ENCODE results near the gene KLHDC8A.
A peak's percentile ranks its signal among the peaks of the same experiment; 100 is the strongest.

DNA sequence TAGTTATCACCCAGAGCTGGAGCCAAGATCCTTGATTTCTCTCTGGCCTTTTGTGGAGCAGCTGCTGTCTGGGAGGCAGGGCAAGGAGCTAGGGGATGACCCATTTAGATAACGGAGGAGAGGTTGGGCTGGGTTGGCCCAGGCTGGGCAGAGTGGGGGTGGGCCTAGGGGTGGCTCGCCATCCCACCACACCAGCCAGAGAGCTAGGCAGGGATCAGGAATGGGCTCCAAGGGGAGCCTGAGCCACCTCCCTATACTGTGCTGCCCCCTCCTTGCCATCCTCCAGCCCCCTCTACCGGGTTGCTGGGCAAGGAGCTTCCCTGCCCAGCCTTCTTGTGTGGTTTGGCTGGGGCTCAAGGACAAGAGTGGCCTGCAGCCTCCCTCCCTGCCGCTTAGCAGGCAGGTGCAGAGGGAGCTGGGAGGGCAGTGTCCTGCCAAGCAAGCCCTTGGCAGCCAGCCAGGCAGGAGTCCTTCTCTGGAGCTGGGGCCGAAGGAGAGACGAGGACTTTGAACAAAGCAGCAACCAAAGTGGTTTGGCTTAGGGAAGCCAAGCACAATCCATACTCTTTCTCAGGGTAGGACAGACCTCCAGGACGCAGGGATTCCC, 39.3 kb downstream of the KLHDC8A start:
- no peak for TF ChIP-seq MXI1 (IDR thresholded peaks at IDR 0.05; ENCODE audit: borderline replicate concordance, low read depth, low read length)
- TF ChIP-seq POLR2A (IDR thresholded peaks at IDR 0.05; ENCODE audit: insufficient read depth in 1 of 2, low read depth in 2 of 2, low read length in 2 of 2): no peak
- TF ChIP-seq, protein P1, sequence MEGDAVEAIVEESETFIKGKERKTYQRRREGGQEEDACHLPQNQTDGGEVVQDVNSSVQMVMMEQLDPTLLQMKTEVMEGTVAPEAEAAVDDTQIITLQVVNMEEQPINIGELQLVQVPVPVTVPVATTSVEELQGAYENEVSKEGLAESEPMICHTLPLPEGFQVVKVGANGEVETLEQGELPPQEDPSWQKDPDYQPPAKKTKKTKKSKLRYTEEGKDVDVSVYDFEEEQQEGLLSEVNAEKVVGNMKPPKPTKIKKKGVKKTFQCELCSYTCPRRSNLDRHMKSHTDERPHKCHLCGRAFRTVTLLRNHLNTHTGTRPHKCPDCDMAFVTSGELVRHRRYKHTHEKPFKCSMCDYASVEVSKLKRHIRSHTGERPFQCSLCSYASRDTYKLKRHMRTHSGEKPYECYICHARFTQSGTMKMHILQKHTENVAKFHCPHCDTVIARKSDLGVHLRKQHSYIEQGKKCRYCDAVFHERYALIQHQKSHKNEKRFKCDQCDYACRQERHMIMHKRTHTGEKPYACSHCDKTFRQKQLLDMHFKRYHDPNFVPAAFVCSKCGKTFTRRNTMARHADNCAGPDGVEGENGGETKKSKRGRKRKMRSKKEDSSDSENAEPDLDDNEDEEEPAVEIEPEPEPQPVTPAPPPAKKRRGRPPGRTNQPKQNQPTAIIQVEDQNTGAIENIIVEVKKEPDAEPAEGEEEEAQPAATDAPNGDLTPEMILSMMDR (CRISPR knock-in tag; IDR thresholded peaks at IDR 0.05): peak; percentile 45; the same call in 1 of the 2 replicates
- TF ChIP-seq ZNF589 (CRISPR knock-in tag; conservative IDR thresholded peaks at IDR 0.05): no peak
- TF ChIP-seq, protein P2, sequence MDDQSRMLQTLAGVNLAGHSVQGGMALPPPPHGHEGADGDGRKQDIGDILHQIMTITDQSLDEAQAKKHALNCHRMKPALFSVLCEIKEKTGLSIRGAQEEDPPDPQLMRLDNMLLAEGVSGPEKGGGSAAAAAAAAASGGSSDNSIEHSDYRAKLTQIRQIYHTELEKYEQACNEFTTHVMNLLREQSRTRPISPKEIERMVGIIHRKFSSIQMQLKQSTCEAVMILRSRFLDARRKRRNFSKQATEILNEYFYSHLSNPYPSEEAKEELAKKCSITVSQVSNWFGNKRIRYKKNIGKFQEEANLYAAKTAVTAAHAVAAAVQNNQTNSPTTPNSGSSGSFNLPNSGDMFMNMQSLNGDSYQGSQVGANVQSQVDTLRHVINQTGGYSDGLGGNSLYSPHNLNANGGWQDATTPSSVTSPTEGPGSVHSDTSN (CRISPR knock-in tag; IDR thresholded peaks at IDR 0.05; ENCODE audit: borderline replicate concordance): no peak
- no peak for TF ChIP-seq RELA (CRISPR knock-in tag; IDR thresholded peaks at IDR 0.05)
- TF ChIP-seq TOE1 (CRISPR knock-in tag; IDR thresholded peaks at IDR 0.05): no peak
- no peak for TF ChIP-seq ZNF354B (CRISPR knock-in tag; IDR thresholded peaks at IDR 0.05)
- no peak for TF ChIP-seq BRCA1 (CRISPR knock-in tag; IDR thresholded peaks at IDR 0.05)
- no peak for TF ChIP-seq JUN (CRISPR knock-in tag; IDR thresholded peaks at IDR 0.05)
- TF ChIP-seq YY1 (IDR thresholded peaks at IDR 0.05; ENCODE audit: insufficient read depth, insufficient replicate concordance, low read depth, low read length): no peak
- no peak for TF ChIP-seq ZNF10 (CRISPR knock-in tag; IDR thresholded peaks at IDR 0.05; ENCODE audit: borderline replicate concordance, low read depth)
- no peak for TF ChIP-seq SMAD9 (CRISPR knock-in tag; IDR thresholded peaks at IDR 0.05)
- no peak for TF ChIP-seq POLR2AphosphoS5 (IDR thresholded peaks at IDR 0.05; ENCODE audit: low read depth, low read length)

Measured in HepG2 (cell line).